Skeletal muscle cell (primary cell): ENCODE data around the gene CERS6.

Experiments
- DNase-seq: peaks from one replicate; pipeline ENCODE4 v3.0.0-alpha.2; 2010; ENCODE audit warnings: low read depth
- H3K4me3 ChIP-seq: 2 replicates; pipeline ENCODE4 v1.5.1; 2011; ENCODE audit warnings: low read depth, mild to moderate bottlenecking, control low read depth, low read length, moderate library complexity

The CERS6 gene

GRCh38 chr2:168439536-168439935 lies 16.5 kb upstream of the CERS6 start:
- no peak for DNase-seq
- no peak overlapping the region for H3K4me3 ChIP-seq

- H3K4me3 ChIP-seq = no peak overlapping the region
- no peak for DNase-seq
These were observed 14.7 kb upstream of the CERS6 start for GRCh38 chr2:168441214-168441872.

GRCh38 chr2:168443818-168444217 lies 12.3 kb upstream of the CERS6 start:
- no peak overlapping the region for H3K4me3 ChIP-seq
- no peak for DNase-seq

- DNase-seq = no peak
- no peak overlapping the region for H3K4me3 ChIP-seq
These were observed 10.1 kb upstream of the CERS6 start for GRCh38 chr2:168445960-168446359.

GRCh38 chr2:168448980-168449379 lies 7.1 kb upstream of the CERS6 start:
- H3K4me3 ChIP-seq = no peak overlapping the region
- no peak for DNase-seq

- no peak overlapping the region for H3K4me3 ChIP-seq
- DNase-seq = peak; percentile 58
These were observed 6.7 kb upstream of the CERS6 start for GRCh38 chr2:168449419-168449818.

- no peak overlapping the region for H3K4me3 ChIP-seq
- DNase-seq = no peak
These were observed 5.9 kb upstream of the CERS6 start for GRCh38 chr2:168450171-168450570.

- no peak overlapping the region for H3K4me3 ChIP-seq
- no peak for DNase-seq
These were observed 5.3 kb upstream of the CERS6 start for GRCh38 chr2:168450732-168451131.

- no peak overlapping the region for H3K4me3 ChIP-seq
- DNase-seq = no peak
These were observed 3.3 kb upstream of the CERS6 start for GRCh38 chr2:168452781-168453180.

GRCh38 chr2:168453404-168453803 lies 2.7 kb upstream of the CERS6 start:
- no peak for DNase-seq
- H3K4me3 ChIP-seq = no peak overlapping the region

- H3K4me3 ChIP-seq = peak overlapping the region; percentile 95
- DNase-seq = no peak
These were observed 1.1 kb upstream of the CERS6 start for GRCh38 chr2:168454737-168455644.

- DNase-seq = no peak
- H3K4me3 ChIP-seq = peak overlapping the region; percentile 95
These were observed 583 bp downstream of the CERS6 start for GRCh38 chr2:168456521-168457189.

GRCh38 chr2:168457190-168457895 lies 1.3 kb downstream of the CERS6 start:
- DNase-seq = no peak
- peak overlapping the region; percentile 95 for H3K4me3 ChIP-seq

- DNase-seq = no peak
- H3K4me3 ChIP-seq = peak overlapping the region; percentile 95
These were observed 2.1 kb downstream of the CERS6 start for GRCh38 chr2:168458139-168458538.

GRCh38 chr2:168459256-168459655 lies 3.2 kb downstream of the CERS6 start:
- H3K4me3 ChIP-seq = no peak overlapping the region
- DNase-seq = no peak

GRCh38 chr2:168460571-168460970 lies 4.5 kb downstream of the CERS6 start:
- no peak overlapping the region for H3K4me3 ChIP-seq
- DNase-seq = no peak

- no peak for DNase-seq
- H3K4me3 ChIP-seq = no peak overlapping the region
These were observed 5.3 kb downstream of the CERS6 start for GRCh38 chr2:168461178-168461941.

GRCh38 chr2:168461942-168462331 lies 5.9 kb downstream of the CERS6 start:
- H3K4me3 ChIP-seq = no peak overlapping the region

GRCh38 chr2:168462543-168463045 lies 6.5 kb downstream of the CERS6 start:
- no peak for DNase-seq
- no peak overlapping the region for H3K4me3 ChIP-seq

More at GRCh38 chr2:168461942-168462331, 5.9 kb downstream of the CERS6 start:
- DNase-seq = no peak
